HG03442 (cell line): ENCODE measurements around the gene TADA2A.
A peak's percentile ranks its signal among the peaks of the same experiment; 100 is the strongest.

ENCODE experiments used
- ATAC-seq: cut with Tn5 transposase; IDR thresholded peaks from one replicate; pipeline ENCODE4 v1.9.1; 2021; ENCODE audit warnings: mild to moderate bottlenecking, moderate library complexity; ENCODE audit not compliant: unreplicated experiment

Gene TADA2A

GRCh38 chr17:37406635-37407461 is at the start of gene TADA2A, which contains the start of gene ACACA:
TADA2A (plus strand) TSS chr17:37406886; CDS start chr17:37411366, 4,480 bp downstream.
ACACA (minus strand) TSS chr17:37406836; CDS start chr17:37406299, 537 bp downstream.
- peak; percentile 75 for ATAC-seq

- ATAC-seq = peak; percentile 9
Measured at GRCh38 chr17:37358098-37358829, 48.4 kb upstream of the TADA2A start.

GRCh38 chr17:37358830-37359681 is 47.6 kb upstream of the TADA2A start:
- peak; percentile 76 for ATAC-seq

GRCh38 chr17:37359682-37360188 is 47.0 kb upstream of the TADA2A start:
- no peak for ATAC-seq

- no peak for ATAC-seq
Measured at GRCh38 chr17:37360632-37361031, 46.1 kb upstream of the TADA2A start.

GRCh38 chr17:37361543-37361942 is 45.1 kb upstream of the TADA2A start:
- no peak for ATAC-seq

- ATAC-seq = no peak
Measured at GRCh38 chr17:37365589-37365988, 41.1 kb upstream of the TADA2A start.

- ATAC-seq = no peak
Measured at GRCh38 chr17:37368577-37368976, 38.1 kb upstream of the TADA2A start.

- no peak for ATAC-seq
Measured at GRCh38 chr17:37373530-37374159, 33.0 kb upstream of the TADA2A start.

- no peak for ATAC-seq
Measured at GRCh38 chr17:37375706-37376105, 31.0 kb upstream of the TADA2A start, which contains the start of gene C17orf78. C17orf78 (plus strand) TSS chr17:37375985; CDS start chr17:37376093, 108 bp downstream.

GRCh38 chr17:37382056-37382455 is 24.6 kb upstream of the TADA2A start:
- ATAC-seq = no peak

- ATAC-seq = no peak
Measured at GRCh38 chr17:37384560-37385149, 22.0 kb upstream of the TADA2A start.

GRCh38 chr17:37385474-37385990 is 21.2 kb upstream of the TADA2A start:
- no peak for ATAC-seq

- no peak for ATAC-seq
Measured at GRCh38 chr17:37386462-37386861, 20.2 kb upstream of the TADA2A start.

GRCh38 chr17:37388266-37388665 is 18.4 kb upstream of the TADA2A start:
- ATAC-seq = no peak

GRCh38 chr17:37389160-37389559 is 17.5 kb upstream of the TADA2A start:
- ATAC-seq = no peak

- no peak for ATAC-seq
Measured at GRCh38 chr17:37391146-37391545, 15.5 kb upstream of the TADA2A start.

- ATAC-seq = no peak
Measured at GRCh38 chr17:37392024-37392590, 14.6 kb upstream of the TADA2A start.

GRCh38 chr17:37393352-37393751 is 13.3 kb upstream of the TADA2A start:
- no peak for ATAC-seq
